GM12878 (cell line): ENCODE data around the gene C17orf50.

Experiments
- BHLHE40 ChIP-seq, 2 experiments: fragments of 450-650 bp in 1 of 2; IDR thresholded peaks; 2 replicates each; pipeline ENCODE4 v1.6.1; 2011 to 2017; ENCODE audit warnings: low read depth in 2 of 2, borderline replicate concordance in 1 of 2, improper control_type of control experiment in 1 of 2, low read length in 1 of 2, mild to moderate bottlenecking in 1 of 2
- CEBPB ChIP-seq, 2 experiments: fragments of 150-350 bp in 1 of 2; IDR thresholded peaks; 2 replicates each; pipeline ENCODE4 v1.6.1; 2012 to 2014; ENCODE audit warnings: low read depth in 2 of 2, low read length in 2 of 2, borderline replicate concordance in 1 of 2, inconsistent platforms in 1 of 2
- CHD4 ChIP-seq: fragments of 200-600 bp; sonication (generic); IDR thresholded peaks from 2 replicates; pipeline ENCODE4 v1.6.1; 2016; ENCODE audit warnings: mild to moderate bottlenecking
- CTCF ChIP-seq, 3 experiments: IDR thresholded peaks in 2 of 3; conservative IDR thresholded peaks in 1 of 3; 2 replicates each; pipeline ENCODE4 v1.5.1; 2011; ENCODE audit warnings: low read depth in 3 of 3, low read length in 3 of 3, mild to moderate bottlenecking in 3 of 3, control low read depth in 2 of 3, moderate library complexity in 2 of 3, inconsistent platforms in 1 of 3, mixed read lengths in 1 of 3; ENCODE audit not compliant: control insufficient read depth in 2 of 3, insufficient read depth in 1 of 3; ENCODE audit errors: extremely low read depth in 1 of 3
- EZH2 ChIP-seq: IDR thresholded peaks from 2 replicates; pipeline ENCODE4 v1.6.1; 2012; ENCODE audit warnings: low read depth, mild to moderate bottlenecking, control low read depth, inconsistent platforms, low read length, borderline replicate concordance; ENCODE audit not compliant: control insufficient read depth
- GABPA ChIP-seq: IDR thresholded peaks from 2 replicates; pipeline ENCODE4 v1.6.1; 2014; ENCODE audit warnings: antibody characterized with exemption, low read depth, mild to moderate bottlenecking, inconsistent platforms
- KDM1A ChIP-seq: fragments of 200-600 bp; sonication (generic); IDR thresholded peaks from 2 replicates; pipeline ENCODE4 v1.6.1; 2016; ENCODE audit warnings: borderline replicate concordance
- MAX ChIP-seq: IDR thresholded peaks from 2 replicates; pipeline ENCODE4 v1.6.1; 2012; ENCODE audit warnings: low read depth, low read length, improper control_type of control experiment
- MYC ChIP-seq: IDR thresholded peaks from 2 replicates; pipeline ENCODE4 v1.6.1; 2011; ENCODE audit warnings: mild to moderate bottlenecking, low read length, moderate library complexity, inconsistent platforms; ENCODE audit not compliant: insufficient read depth, insufficient replicate concordance, insufficient read length, severe bottlenecking
- POLR2AphosphoS5 ChIP-seq: IDR thresholded peaks from 2 replicates; pipeline ENCODE4 v1.6.1; 2011; ENCODE audit warnings: mild to moderate bottlenecking, low read length, inconsistent platforms
- TCF12 ChIP-seq: IDR thresholded peaks from 2 replicates; pipeline ENCODE4 v1.6.1; 2011; ENCODE audit warnings: low read depth, mild to moderate bottlenecking, low read length
- USF1 ChIP-seq: IDR thresholded peaks from 2 replicates; pipeline ENCODE4 v1.6.1; 2011; ENCODE audit warnings: borderline replicate concordance, low read depth, mild to moderate bottlenecking, moderate library complexity, mixed read lengths, low read length; ENCODE audit not compliant: insufficient read depth; ENCODE audit errors: extremely low read length
- YY1 ChIP-seq: IDR thresholded peaks from 2 replicates; pipeline ENCODE4 v1.6.1; 2011; ENCODE audit warnings: low read depth, mild to moderate bottlenecking, low read length
- ZNF274 ChIP-seq: IDR thresholded peaks from one replicate; pipeline ENCODE4 v1.8.0; 2011; ENCODE audit not compliant: insufficient read length, insufficient read depth

GRCh38 chr17:35786941-35787432 lies 26.3 kb downstream of the C17orf50 start:
- no peak for TF ChIP-seq CEBPB (IDR thresholded peaks at IDR 0.05; ENCODE audit: borderline replicate concordance in 1 of 2, low read depth in 2 of 2, low read length in 2 of 2)
- TF ChIP-seq USF1 = no peak
- no peak for TF ChIP-seq CTCF (IDR thresholded peaks at IDR 0.05 in 2 of 3, conservative IDR thresholded peaks at IDR 0.05 in 1 of 3; ENCODE audit: control insufficient read depth in 2 of 3, extremely low read depth in 1 of 3, insufficient read depth in 1 of 3, low read depth in 3 of 3, low read length in 3 of 3)
- no peak for TF ChIP-seq GABPA
- no peak for TF ChIP-seq POLR2AphosphoS5
- no peak for TF ChIP-seq YY1
- no peak for TF ChIP-seq CHD4
- TF ChIP-seq KDM1A = no peak
- TF ChIP-seq MAX = no peak
- no peak for TF ChIP-seq EZH2
- no peak for TF ChIP-seq MYC
- TF ChIP-seq BHLHE40 (IDR thresholded peaks at IDR 0.05; ENCODE audit: borderline replicate concordance in 1 of 2, low read depth in 2 of 2, low read length in 1 of 2) = no peak
- no peak for TF ChIP-seq TCF12
- TF ChIP-seq ZNF274 = no peak
